ENCODE data around the gene CYP3A5. TPM values are rescaled to one million over a fixed set of nuclear protein-coding genes. Genes with fewer than 3 reads are reported as not detected.

CYP3A5 gene
- total and polyA plus RNA-seq, 10 of the 15 experiments (the other 5 are each of a cell fraction or from before 2014, with no cell fraction given), result 0.05 to 1.3 (median 0.09) TPM; not detected in 2

DNA sequence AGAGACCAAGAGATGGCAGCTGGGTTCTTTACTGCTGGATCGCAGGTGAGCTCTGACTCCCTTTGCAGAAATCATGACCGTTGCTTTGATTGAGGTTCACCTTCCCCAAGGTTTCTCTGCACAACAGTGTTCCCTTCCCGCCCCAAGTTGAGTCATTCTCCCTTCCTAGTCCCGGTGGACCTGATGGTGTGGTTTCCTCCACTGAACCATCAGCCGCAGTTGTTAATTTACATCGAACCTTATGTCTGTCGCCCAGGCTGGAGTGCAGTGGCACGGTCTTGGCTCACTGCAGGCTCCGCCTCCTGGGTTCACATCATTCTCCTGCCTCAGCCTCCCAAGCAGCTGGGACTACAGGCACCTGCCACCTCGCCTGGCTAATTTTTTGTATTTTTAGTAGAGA, 57.2 kb downstream of the CYP3A5 start:
- intact Hi-C loops (cut with micrococcal nuclease; ENCODE audit: unreplicated experiment), result no loop called here
- FAIRE-seq, result no peak
- POLR2A ChIA-PET, result no interaction called here

More for the DNA sequence above, 57.2 kb downstream of the CYP3A5 start:
- in situ Hi-C loops (cut with MboI), result no loop called here
- BruUV-seq (replicated peaks), result no TSS peak
- no peak overlapping the region for H3K4me2 ChIP-seq (ENCODE audit: control insufficient read depth, insufficient read depth)
- no peak overlapping the region for H3K27ac ChIP-seq (ENCODE audit: control insufficient read depth, insufficient read depth)
- DNase-seq (ENCODE audit: low read depth, low spot score) (no peak), ATAC-seq (no peak)
- H3K4me3 ChIP-seq, result no peak overlapping the region
- ChIA-PET CTCF (no interaction called here), SMC1A (ENCODE audit: uncharacterized antibody, unreplicated experiment) (no interaction called here), RAD21 (ENCODE audit: unreplicated experiment) (no interaction called here)
- WGBS (ENCODE audit: insufficient coverage, insufficient replicate concordance, low lambda C conversion rate, missing lambda C conversion rate), result 95% methylated on average over 10 of the region's 10 CpGs
- no peaks in the 10 kb centered on the region for H3K4me1 ChIP-seq (ENCODE audit: control insufficient read depth, insufficient read depth, low read length)
- H3K27me3 ChIP-seq (replicated peaks in 1 of 2; ENCODE audit: control insufficient read depth in 2 of 2, insufficient read depth in 2 of 2, low read length in 1 of 2), result no peaks in the 10 kb centered on the region
- peaks cover 5% of the 10 kb centered on the region for H3K79me2 ChIP-seq (ENCODE audit: control insufficient read depth, insufficient read depth, low read length)
- TF ChIP-seq YBX1 (IDR thresholded peaks at IDR 0.05), result no peak
- no peak for TF ChIP-seq PML (IDR thresholded peaks at IDR 0.05; ENCODE audit: low read length)
- TF ChIP-seq, protein P1, sequence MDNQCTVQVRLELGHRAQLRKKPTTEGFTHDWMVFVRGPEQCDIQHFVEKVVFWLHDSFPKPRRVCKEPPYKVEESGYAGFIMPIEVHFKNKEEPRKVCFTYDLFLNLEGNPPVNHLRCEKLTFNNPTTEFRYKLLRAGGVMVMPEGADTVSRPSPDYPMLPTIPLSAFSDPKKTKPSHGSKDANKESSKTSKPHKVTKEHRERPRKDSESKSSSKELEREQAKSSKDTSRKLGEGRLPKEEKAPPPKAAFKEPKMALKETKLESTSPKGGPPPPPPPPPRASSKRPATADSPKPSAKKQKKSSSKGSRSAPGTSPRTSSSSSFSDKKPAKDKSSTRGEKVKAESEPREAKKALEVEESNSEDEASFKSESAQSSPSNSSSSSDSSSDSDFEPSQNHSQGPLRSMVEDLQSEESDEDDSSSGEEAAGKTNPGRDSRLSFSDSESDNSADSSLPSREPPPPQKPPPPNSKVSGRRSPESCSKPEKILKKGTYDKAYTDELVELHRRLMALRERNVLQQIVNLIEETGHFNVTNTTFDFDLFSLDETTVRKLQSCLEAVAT (IDR thresholded peaks at IDR 0.05), result no peak
- no peak for TF ChIP-seq JUNB (IDR thresholded peaks at IDR 0.05)
- TF ChIP-seq, protein P2, sequence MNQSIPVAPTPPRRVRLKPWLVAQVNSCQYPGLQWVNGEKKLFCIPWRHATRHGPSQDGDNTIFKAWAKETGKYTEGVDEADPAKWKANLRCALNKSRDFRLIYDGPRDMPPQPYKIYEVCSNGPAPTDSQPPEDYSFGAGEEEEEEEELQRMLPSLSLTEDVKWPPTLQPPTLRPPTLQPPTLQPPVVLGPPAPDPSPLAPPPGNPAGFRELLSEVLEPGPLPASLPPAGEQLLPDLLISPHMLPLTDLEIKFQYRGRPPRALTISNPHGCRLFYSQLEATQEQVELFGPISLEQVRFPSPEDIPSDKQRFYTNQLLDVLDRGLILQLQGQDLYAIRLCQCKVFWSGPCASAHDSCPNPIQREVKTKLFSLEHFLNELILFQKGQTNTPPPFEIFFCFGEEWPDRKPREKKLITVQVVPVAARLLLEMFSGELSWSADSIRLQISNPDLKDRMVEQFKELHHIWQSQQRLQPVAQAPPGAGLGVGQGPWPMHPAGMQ (IDR thresholded peaks at IDR 0.05; ENCODE audit: borderline replicate concordance), result no peak
- no peak for TF ChIP-seq BACH1 (IDR thresholded peaks at IDR 0.05; ENCODE audit: borderline replicate concordance)
- TF ChIP-seq ZNF384 (IDR thresholded peaks at IDR 0.05; ENCODE audit: borderline replicate concordance, low read depth, low read length), result no peak
- no peak for TF ChIP-seq SPI1 (IDR thresholded peaks at IDR 0.05; ENCODE audit: borderline replicate concordance, insufficient read depth, low read depth, low read length)
- TF ChIP-seq SREBF2 (IDR thresholded peaks at IDR 0.05; ENCODE audit: low read length), result no peak
- no peak for TF ChIP-seq RUNX3 (IDR thresholded peaks at IDR 0.05; ENCODE audit: low read length)
- no peak for TF ChIP-seq KLF5 (IDR thresholded peaks at IDR 0.05; ENCODE audit: partially characterized antibody)
- TF ChIP-seq SMAD5 (IDR thresholded peaks at IDR 0.05; ENCODE audit: low read depth), result no peak
- peaks cover 26 to 51% of the 10 kb centered on the region in 2 experiments for H3K36me3 ChIP-seq (ENCODE audit: control insufficient read depth in 2 of 2, insufficient read depth in 2 of 2, low read length in 1 of 2)
- no peak overlapping the region for H2AFZ ChIP-seq (ENCODE audit: control insufficient read depth, low read depth, low read length)
- no peaks in the 10 kb centered on the region for H3K9me3 ChIP-seq (replicated peaks; ENCODE audit: control insufficient read depth, insufficient read depth, low read length)
- H3K9ac ChIP-seq (ENCODE audit: control insufficient read depth, insufficient read depth, low read length), result no peak overlapping the region
- H4K20me1 ChIP-seq (ENCODE audit: control insufficient read depth, insufficient read depth), result no peaks in the 10 kb centered on the region
